HG02588 (cell line): ENCODE measurements around the gene MCF2L2.

Source experiments
- ATAC-seq: cut with Tn5 transposase; IDR thresholded peaks from one replicate; pipeline ENCODE4 v1.9.1; 2021; ENCODE audit warnings: mild to moderate bottlenecking, moderate library complexity; ENCODE audit not compliant: unreplicated experiment

The MCF2L2 gene

GRCh38 chr3:183298701-183299153 is 129.7 kb downstream of the MCF2L2 start:
- no peak for ATAC-seq

- no peak for ATAC-seq
Observed at GRCh38 chr3:183296944-183297343, 131.5 kb downstream of the MCF2L2 start.

GRCh38 chr3:183295211-183295610 is 133.2 kb downstream of the MCF2L2 start:
- no peak for ATAC-seq

GRCh38 chr3:183293966-183294365 is 134.5 kb downstream of the MCF2L2 start:
- ATAC-seq = no peak

- no peak for ATAC-seq
Observed at GRCh38 chr3:183291497-183292031, 136.9 kb downstream of the MCF2L2 start.

GRCh38 chr3:183290216-183290615 is 138.2 kb downstream of the MCF2L2 start:
- ATAC-seq = no peak

GRCh38 chr3:183288117-183288516 is 140.3 kb downstream of the MCF2L2 start:
- no peak for ATAC-seq

GRCh38 chr3:183287301-183287971 is 141.0 kb downstream of the MCF2L2 start:
- ATAC-seq = no peak

- peak; percentile 99 for ATAC-seq
Observed at GRCh38 chr3:183285828-183286457, 142.5 kb downstream of the MCF2L2 start.

- no peak for ATAC-seq
Observed at GRCh38 chr3:183285318-183285717, 143.1 kb downstream of the MCF2L2 start.

- no peak for ATAC-seq
Observed at GRCh38 chr3:183284570-183284969, 143.8 kb downstream of the MCF2L2 start.

- no peak for ATAC-seq
Observed at GRCh38 chr3:183283886-183284285, 144.5 kb downstream of the MCF2L2 start.

GRCh38 chr3:183281126-183281797 is 147.2 kb downstream of the MCF2L2 start:
- no peak for ATAC-seq

GRCh38 chr3:183279371-183279770 is 149.0 kb downstream of the MCF2L2 start:
- ATAC-seq = no peak

- no peak for ATAC-seq
Observed at GRCh38 chr3:183278479-183279088, 149.8 kb downstream of the MCF2L2 start.

GRCh38 chr3:183277260-183277659 is 151.2 kb downstream of the MCF2L2 start:
- no peak for ATAC-seq

- ATAC-seq = no peak
Observed at GRCh38 chr3:183275937-183276336, 152.5 kb downstream of the MCF2L2 start.

- ATAC-seq = no peak
Observed at GRCh38 chr3:183275418-183275817, 153.0 kb downstream of the MCF2L2 start.

- no peak for ATAC-seq
Observed at GRCh38 chr3:183274609-183275008, 153.8 kb downstream of the MCF2L2 start.

GRCh38 chr3:183272791-183273190 is 155.6 kb downstream of the MCF2L2 start:
- ATAC-seq = no peak

- ATAC-seq = no peak
Observed at GRCh38 chr3:183272142-183272541, 156.3 kb downstream of the MCF2L2 start.
